ENCODE results near the gene CAMSAP2.
A peak's percentile ranks its signal among the peaks of the same experiment; 100 is the strongest.

Gene CAMSAP2

GRCh38 chr1:200905411-200906052, 166.8 kb downstream of the CAMSAP2 start:
- DNase-seq (ENCODE audit: low read depth, low spot score): peak; percentile 91

GRCh38 chr1:200906491-200906890, 167.8 kb downstream of the CAMSAP2 start:
- H3K4me3 ChIP-seq (ENCODE audit: low read length): no peak overlapping the region
- no peak for DNase-seq (ENCODE audit: low read depth, low spot score)

More at GRCh38 chr1:200905411-200906052, 166.8 kb downstream of the CAMSAP2 start:
- H3K4me3 ChIP-seq (ENCODE audit: low read length): no peak overlapping the region

GRCh38 chr1:200907611-200908097, 169.0 kb downstream of the CAMSAP2 start:
- no peak overlapping the region for H3K4me3 ChIP-seq (ENCODE audit: low read length)
- DNase-seq (ENCODE audit: low read depth, low spot score): no peak

GRCh38 chr1:200908191-200908868, 169.6 kb downstream of the CAMSAP2 start:
- no peak overlapping the region for H3K4me3 ChIP-seq (ENCODE audit: low read length)
- no peak for DNase-seq (ENCODE audit: low read depth, low spot score)

- DNase-seq (ENCODE audit: low read depth, low spot score): no peak
Measured at GRCh38 chr1:200909071-200909470, 170.4 kb downstream of the CAMSAP2 start.

GRCh38 chr1:200909757-200910239, 171.1 kb downstream of the CAMSAP2 start:
- no peak for DNase-seq (ENCODE audit: low read depth, low spot score)
- no peak overlapping the region for H3K4me3 ChIP-seq (ENCODE audit: low read length)

More at GRCh38 chr1:200909071-200909470, 170.4 kb downstream of the CAMSAP2 start:
- no peak overlapping the region for H3K4me3 ChIP-seq (ENCODE audit: low read length)

Data from Jurkat, Clone E6-1 (cell line).